A673 (cell line): ENCODE data around the gene FDX1. TPM values are rescaled to one million over a fixed set of nuclear protein-coding genes. Genes with fewer than 3 reads are reported as not detected.

Experiments used
- BruUV-seq: library from RNA; stranded (reverse); fragments of 400-500 nt; replicated peaks from 2 replicates; lab custom pipeline; 2021; lab: Mats Ljungman, UMichigan
- CTCF ChIA-PET: fragments of 300-600 bp; sonication (Branson Sonifier 250); formaldehyde crosslinking; loops from one replicate; lab custom pipeline; 2022; ENCODE audit warnings: antibody characterized with exemption; lab: Charles Lee
- POLR2A ChIA-PET: fragments of 300-600 bp; sonication (Branson Sonifier 250); formaldehyde crosslinking; loops from one replicate; lab custom pipeline; 2022; ENCODE audit warnings: antibody characterized with exemption; ENCODE audit not compliant: low non-redundant PET; lab: Charles Lee
- DNase-seq: peaks from one replicate; pipeline ENCODE4 v3.0.0-alpha.2; 2015; ENCODE audit warnings: low spot score
- H3K27ac ChIP-seq: fragments of 200-600 bp; sonication (generic); 2 replicates; pipeline ENCODE4 v1.5.1; 2016; ENCODE audit warnings: mixed run types, low read depth, mild to moderate bottlenecking, mixed read lengths, antibody characterized with exemption, low read length; ENCODE audit not compliant: poor library complexity, severe bottlenecking
- H3K27me3 ChIP-seq: fragments of 200-600 bp; sonication (generic); replicated peaks from 2 replicates; pipeline ENCODE4 v1.6.1; 2017; ENCODE audit warnings: mixed run types, low read depth, mild to moderate bottlenecking, mixed read lengths, antibody characterized with exemption, low read length; ENCODE audit not compliant: insufficient read depth, poor library complexity
- H3K36me3 ChIP-seq: fragments of 200-600 bp; sonication (generic); 2 replicates; pipeline ENCODE4 v1.6.1; 2016; ENCODE audit warnings: mixed run types, mild to moderate bottlenecking, mixed read lengths, antibody characterized with exemption, low read length; ENCODE audit not compliant: insufficient read depth, poor library complexity, severe bottlenecking
- H3K4me1 ChIP-seq: fragments of 200-600 bp; sonication (generic); 2 replicates; pipeline ENCODE4 v1.6.1; 2017; ENCODE audit warnings: mixed run types, mild to moderate bottlenecking, mixed read lengths, antibody characterized with exemption, low read length; ENCODE audit not compliant: insufficient read depth, poor library complexity, severe bottlenecking
- H3K4me3 ChIP-seq: fragments of 200-600 bp; sonication (generic); 2 replicates; pipeline ENCODE4 v1.5.1; 2016; ENCODE audit warnings: low read depth, mixed run types, mild to moderate bottlenecking, mixed read lengths, low read length; ENCODE audit not compliant: poor library complexity, severe bottlenecking
- H3K9me3 ChIP-seq: fragments of 200-600 bp; sonication (generic); 2 replicates; pipeline ENCODE4 v1.6.1; 2016; ENCODE audit warnings: mixed run types, low read depth, mild to moderate bottlenecking, mixed read lengths, antibody characterized with exemption, low read length; ENCODE audit not compliant: poor library complexity, severe bottlenecking
- EZH2 ChIP-seq: fragments of 200-600 bp; sonication (generic); IDR thresholded peaks from 2 replicates; pipeline ENCODE4 v1.6.1; 2017; ENCODE audit warnings: borderline replicate concordance, low read depth, mild to moderate bottlenecking, mixed read lengths, antibody characterized with exemption, low read length; ENCODE audit not compliant: poor library complexity, severe bottlenecking
- intact Hi-C: fragments of 100-400 bp; cut with micrococcal nuclease; formaldehyde crosslinking; loops from one replicate; pipeline ENCODE4 v1.10.0; 2022; ENCODE audit not compliant: unreplicated experiment
- total RNA-seq: library from RNA; stranded (reverse); gene quantifications from 2 replicates; pipeline ENCODE4 v1.2.3, GENCODE V29; 2021
- TF ChIP-seq, protein P1 (sequence below): fragments of 300-800, 200-600 bp; sonication (generic); conservative IDR thresholded peaks from 2 replicates; pipeline ENCODE4 v1.5.1; 2017; ENCODE audit warnings: low read depth, mild to moderate bottlenecking, antibody characterized with exemption, low read length, moderate library complexity, mixed read lengths

Gene FDX1
- total RNA-seq, 1 experiment from 2014 or later, result 62.3 TPM

DNA sequence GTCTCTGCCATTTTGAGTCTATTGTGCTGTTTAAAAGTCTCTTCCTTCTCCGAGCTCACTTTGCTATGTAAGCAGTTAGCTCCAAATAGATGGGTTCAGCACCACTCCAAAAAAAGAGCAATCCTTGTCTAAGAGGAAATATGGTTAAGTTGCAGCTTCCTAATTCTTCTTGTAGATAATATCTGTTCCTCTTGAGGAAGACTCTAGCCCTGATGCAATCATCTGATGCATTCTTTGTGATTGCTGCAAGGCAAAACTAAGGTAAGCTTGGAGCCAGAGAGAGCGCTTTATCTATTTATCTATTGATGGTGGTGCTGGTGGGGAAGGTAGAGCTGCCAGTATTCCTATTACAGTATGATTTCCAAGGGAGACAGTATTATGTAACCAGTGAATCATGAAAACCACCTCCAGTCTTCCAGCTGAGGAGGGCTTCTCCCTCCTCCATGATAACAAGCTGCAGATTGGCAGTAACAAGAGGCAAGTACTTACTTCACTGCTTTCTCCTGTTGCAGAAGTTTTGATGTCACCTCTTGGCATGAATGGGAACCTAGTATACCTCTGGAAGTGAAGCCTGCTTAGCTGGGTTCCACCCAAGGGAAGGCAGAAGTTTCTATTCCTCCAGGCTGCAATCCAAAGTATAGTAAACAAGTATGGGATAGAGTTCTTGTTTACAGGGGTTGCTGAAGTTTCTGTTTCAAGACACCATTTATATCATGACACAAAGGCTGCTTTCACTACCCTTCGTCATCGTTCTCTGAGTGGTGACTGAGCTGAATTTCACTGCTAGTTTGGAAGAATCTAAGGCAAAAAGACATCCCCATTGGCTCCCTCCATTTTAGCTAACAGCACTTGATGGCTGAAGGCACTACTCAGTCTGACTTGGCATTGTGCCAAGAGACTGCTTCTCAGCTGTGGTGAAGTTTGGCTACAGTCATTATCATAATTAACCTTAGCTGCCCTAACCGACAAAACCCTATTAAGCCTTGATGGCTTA lies 49.7 kb downstream of the FDX1 start:
- ChIA-PET CTCF (interaction anchor here (1.2 kb wide), 1 partner anchor 803 kb away, joined by 3 read pairs; no protein-coding TSS in a partner anchor), POLR2A (interaction anchor here (0.6 kb wide), 1 partner anchor 1198 kb away, joined by 3 read pairs; no protein-coding TSS in a partner anchor)
- DNase-seq, result peak; percentile 64
- Histone ChIP-seq H3K27ac (no peak overlapping the region), H3K9me3 (no peaks in the 10 kb centered on the region), H3K4me3 (no peak overlapping the region), H3K4me1 (peaks cover 23% of the 10 kb centered on the region), H3K36me3 (no peaks in the 10 kb centered on the region), H3K27me3 (no peaks in the 10 kb centered on the region)
- no TSS peak for BruUV-seq
- TF ChIP-seq, protein P1, sequence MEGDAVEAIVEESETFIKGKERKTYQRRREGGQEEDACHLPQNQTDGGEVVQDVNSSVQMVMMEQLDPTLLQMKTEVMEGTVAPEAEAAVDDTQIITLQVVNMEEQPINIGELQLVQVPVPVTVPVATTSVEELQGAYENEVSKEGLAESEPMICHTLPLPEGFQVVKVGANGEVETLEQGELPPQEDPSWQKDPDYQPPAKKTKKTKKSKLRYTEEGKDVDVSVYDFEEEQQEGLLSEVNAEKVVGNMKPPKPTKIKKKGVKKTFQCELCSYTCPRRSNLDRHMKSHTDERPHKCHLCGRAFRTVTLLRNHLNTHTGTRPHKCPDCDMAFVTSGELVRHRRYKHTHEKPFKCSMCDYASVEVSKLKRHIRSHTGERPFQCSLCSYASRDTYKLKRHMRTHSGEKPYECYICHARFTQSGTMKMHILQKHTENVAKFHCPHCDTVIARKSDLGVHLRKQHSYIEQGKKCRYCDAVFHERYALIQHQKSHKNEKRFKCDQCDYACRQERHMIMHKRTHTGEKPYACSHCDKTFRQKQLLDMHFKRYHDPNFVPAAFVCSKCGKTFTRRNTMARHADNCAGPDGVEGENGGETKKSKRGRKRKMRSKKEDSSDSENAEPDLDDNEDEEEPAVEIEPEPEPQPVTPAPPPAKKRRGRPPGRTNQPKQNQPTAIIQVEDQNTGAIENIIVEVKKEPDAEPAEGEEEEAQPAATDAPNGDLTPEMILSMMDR, result no peak
- TF ChIP-seq EZH2, result no peak
- intact Hi-C loops, result no loop called here

DNA sequence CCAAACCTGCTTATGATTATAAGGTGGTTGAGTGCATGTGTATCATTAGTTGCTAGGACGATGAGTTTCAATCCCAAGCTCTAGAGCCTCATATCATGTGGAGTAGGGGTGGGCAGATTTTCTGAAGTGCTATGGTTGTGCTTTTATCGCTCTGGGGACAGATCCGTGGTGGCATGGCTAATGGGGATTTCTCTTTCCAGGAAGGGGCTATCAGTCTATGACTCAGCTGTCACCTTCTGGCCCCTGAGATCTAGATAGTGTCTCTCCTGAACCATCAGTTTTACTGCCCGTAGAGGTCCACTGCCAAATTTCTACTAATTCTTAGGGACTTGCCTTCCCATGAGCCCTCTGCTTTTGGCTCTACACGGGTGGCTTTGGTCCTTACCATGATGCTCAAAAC lies 51.8 kb downstream of the FDX1 start:
- TF ChIP-seq, protein P1, result no peak
- no peak for TF ChIP-seq EZH2
- Histone ChIP-seq H3K4me3 (no peak overlapping the region), H3K36me3 (no peaks in the 10 kb centered on the region), H3K4me1 (peaks cover 16% of the 10 kb centered on the region), H3K27me3 (no peaks in the 10 kb centered on the region), H3K9me3 (no peaks in the 10 kb centered on the region), H3K27ac (no peak overlapping the region)
- DNase-seq, result no peak
- no TSS peak for BruUV-seq
- ChIA-PET CTCF (interaction anchor here (0.7 kb wide), 1 partner anchor 195 kb away, joined by 11 read pairs; no protein-coding TSS in a partner anchor), POLR2A (no interaction called here)
- intact Hi-C loops, result no loop called here

DNA sequence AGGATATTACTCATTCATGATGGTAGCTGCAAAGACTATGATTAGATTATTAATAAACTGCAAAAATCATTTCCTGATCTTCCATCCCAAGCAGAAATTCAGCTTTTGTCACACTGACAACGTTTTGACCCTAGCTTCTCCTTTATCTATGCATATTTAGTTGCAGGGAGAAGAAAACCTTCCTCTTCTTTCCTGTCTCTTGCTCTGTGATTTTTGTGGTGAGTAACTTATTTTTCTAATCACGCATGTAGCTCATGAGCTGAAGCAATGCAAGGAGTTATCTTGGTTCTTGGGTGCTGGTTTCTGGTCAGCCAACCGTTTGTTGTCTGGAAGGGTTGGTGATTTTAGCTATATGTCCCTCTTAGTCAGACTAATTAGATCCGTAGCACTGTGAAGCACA lies 56.4 kb downstream of the FDX1 start:
- no peaks in the 10 kb centered on the region for H3K36me3 ChIP-seq
- no peak overlapping the region for H3K27ac ChIP-seq
- no peaks in the 10 kb centered on the region for H3K4me1 ChIP-seq
- POLR2A ChIA-PET, result no interaction called here
- BruUV-seq, result no TSS peak
- intact Hi-C loops, result no loop called here
- H3K9me3 ChIP-seq, result no peaks in the 10 kb centered on the region
- no peak for TF ChIP-seq EZH2
- TF ChIP-seq, protein P1, result no peak
- no peak for DNase-seq
- CTCF ChIA-PET, result no interaction called here
- no peaks in the 10 kb centered on the region for H3K27me3 ChIP-seq
- H3K4me3 ChIP-seq, result no peak overlapping the region
